Measurements from ENCODE around the gene GRID2IP.
"Not testable (repeated sequence)": the region's sequence is repeated elsewhere in the genome, so short reads cannot be mapped to it uniquely, and the experiment has no call there.

The GRID2IP gene

DNA sequence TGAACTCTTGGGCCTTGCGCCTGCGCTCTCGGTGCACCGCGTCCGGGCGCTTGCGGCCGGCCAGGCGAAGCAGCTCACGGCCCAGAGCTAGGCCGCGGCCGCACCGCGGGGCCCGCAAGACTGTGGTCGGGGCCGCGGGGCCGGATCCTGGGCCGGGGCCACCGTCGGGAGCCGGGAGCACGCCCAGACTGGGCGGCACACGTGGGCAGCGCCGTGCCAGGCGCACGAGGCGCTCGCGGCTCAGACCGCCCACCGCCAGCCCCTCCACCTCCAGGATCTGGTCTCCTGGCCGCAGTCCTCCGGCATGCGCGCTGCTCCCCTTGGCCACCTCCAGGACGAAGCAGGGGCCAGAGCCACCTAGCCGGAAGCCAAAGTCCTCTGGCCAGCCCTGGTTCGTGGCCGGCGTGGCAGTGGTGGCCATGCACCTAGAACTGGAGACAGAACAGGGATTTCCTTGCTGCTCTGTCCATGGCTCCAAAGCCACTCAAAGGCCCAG lies at the start of gene GRID2IP:
TSS of gene GRID2IP (minus strand) at position 446 of the 496 bp plus-strand sequence. CDS start at position 421, 25 bp downstream.
- no peak for DNase-seq

GRCh38 chr7:6600093-6600492 lies 48.8 kb upstream of the GRID2IP start:
- no peak for DNase-seq

- no peak for DNase-seq
These were observed 39.4 kb upstream of the GRID2IP start for GRCh38 chr7:6590645-6591110.

DNA sequence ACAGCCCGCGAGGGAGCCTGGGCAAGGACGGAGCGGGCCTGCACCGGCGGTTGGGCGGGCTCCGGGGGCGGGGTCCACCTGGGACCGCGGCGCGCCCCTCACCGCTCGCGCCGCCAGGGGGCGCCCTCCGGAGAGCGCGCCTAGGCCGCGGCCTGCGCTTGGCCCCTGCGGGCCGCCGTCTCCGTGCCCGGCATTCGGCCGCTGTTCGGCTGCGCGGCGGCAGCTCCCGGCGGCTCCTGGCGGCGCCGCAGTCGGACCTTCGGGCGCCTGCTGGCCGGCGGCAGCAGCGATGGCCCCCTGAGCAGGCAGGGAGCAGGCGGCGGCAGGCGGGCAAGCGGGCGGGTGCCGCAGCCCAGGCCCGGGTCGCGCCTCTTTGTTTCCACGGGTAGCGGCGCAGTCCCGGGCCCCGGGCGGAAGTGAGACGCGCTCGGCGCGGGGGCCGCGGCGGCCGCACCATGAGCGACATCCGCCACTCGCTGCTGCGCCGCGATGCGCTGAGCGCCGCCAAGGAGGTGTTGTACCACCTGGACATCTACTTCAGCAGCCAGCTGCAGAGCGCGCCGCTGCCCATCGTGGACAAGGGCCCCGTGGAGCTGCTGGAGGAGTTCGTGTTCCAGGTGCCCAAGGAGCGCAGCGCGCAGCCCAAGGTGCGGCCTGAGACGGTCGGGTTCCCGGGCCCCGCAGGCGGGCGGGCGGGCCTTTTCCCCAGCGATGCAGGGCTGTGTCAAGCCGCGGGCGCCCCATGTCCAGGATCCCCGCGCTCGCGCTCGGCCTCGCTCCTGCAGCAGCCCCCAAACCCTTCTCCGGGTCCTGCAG lies 38.8 kb upstream of the GRID2IP start, which contains the start of gene INTS15:
TSS of gene INTS15 (plus strand) at position 193 of the 816 bp plus-strand sequence. CDS start at position 456, 263 bp downstream.
- peak; percentile 85 for DNase-seq

DNA sequence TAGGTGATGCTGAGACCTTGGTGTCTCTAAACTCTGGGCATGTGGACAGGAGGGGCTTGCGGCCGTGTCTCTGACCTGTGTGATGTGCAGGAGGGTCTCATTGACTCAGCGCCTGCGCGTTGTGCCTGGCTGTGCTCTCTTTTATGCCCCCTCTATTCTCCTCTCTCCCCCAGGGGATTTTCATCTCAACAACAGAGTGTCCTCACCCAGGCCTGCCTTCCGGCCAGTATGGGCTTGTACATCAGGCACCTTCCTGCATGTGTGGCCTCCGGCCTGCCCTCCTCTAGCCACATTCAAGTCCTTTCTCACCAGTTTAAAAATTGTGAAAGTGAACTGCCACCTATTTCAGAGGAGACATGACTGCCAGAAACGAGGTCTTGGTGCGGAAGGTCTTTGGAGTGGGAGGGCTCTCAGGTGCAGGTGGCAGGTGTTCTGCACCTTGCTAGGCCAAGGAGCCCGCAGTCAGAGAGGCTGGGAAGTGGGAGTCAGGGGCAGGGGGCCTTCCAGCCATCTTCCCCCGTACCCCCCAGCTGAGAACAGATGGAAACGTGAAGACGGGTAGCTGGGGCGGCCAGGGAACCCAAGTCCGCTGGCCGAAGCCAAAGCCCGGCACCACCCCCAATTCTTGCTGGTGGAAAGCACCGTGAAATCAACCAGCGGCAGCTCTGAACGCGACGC lies 38.0 kb upstream of the GRID2IP start:
- no peak for DNase-seq

DNA sequence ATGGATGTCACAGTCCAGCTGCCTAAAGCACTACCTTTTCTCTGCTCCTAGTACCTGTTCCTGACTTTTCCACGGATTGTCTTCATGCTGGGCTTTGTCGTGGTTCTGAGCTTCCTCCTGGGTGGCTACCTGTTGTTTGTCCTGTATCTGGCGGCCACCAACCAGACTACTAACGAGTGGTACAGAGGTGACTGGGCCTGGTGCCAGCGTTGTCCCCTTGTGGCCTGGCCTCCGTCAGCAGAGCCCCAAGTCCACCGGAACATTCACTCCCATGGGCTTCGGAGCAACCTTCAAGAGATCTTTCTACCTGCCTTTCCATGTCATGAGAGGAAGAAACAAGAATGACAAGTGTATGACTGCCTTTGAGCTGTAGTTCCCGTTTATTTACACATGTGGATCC lies 37.3 kb upstream of the GRID2IP start:
- no peak for DNase-seq

DNA sequence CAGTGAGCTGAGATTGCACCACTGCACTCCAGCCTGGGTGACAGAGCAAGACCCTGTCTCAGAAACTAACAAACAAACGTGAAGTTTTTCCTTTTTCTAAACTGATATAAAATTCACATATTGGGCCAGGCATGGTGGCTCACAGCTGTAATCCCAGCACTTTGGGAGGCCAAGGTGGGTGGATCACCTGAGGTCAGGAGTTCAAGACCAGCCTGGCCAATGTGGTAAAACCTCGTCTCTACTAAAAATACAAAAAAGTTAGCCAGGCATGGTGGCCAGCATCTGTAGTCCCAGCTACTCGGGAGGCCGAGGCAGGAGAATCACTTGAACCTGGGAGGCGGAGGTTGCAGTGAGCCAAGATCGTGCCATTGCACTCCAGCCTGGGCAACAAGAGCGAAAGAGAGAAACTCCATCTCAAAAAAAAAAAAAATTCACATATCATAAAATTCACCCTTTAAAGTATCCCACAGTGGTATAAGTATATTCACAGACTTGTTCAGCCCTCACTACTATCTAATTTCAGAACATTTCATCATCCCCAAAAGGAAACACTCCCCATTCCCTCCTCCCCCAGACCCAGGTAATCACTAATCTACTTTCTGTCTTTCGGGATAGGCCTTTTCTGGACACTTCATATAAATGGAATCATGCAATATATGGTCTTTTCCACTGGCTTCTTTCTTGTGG lies 34.6 kb upstream of the GRID2IP start:
- DNase-seq, result not testable (repeated sequence)

- DNase-seq, result no peak
These were observed 28.2 kb upstream of the GRID2IP start for GRCh38 chr7:6579446-6579845.

DNA sequence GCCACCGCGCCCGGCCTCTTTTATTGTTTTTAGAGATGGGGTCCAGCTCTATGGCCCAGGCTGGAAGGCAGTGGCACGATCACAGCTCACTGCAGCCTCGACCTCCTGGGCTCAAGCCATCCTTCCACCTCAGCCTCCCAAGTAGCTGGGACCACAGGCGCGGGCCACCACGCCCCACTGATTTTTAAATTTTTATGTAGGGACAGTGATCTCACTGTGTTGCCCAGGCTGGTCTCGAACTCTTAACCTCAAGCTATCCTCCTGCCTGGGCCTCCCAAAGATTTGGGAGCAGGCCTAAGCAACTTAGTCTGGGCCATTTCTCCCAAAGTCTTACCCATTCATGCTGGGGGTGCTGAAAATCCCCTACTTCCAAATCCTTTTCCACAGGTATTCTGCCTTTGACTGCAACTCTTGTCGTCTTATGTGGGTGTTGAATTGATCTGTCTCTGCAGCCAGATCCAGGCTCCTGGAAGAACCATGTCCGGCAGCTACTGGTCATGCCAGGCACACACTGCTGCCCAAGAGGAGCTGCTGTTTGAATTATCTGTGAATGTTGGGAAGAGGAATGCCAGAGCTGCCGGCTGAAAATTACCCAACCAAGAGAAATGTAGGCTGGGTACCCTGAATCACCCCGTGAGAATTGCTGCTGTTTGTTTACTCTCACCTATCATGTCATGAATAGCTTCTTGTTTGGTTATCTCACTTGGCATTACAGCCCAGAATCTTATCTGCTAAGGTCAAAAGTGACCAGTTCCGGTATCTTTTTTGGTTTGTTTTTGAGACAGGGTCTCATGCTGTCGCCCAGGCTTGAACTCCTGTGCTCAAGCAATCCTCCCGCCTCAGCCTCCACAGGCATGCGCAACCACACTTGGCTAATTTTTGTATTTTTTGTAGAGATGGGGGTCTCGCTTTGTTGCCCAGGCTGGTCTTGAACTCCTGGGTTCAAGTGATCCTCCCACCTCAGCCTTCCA lies 27.1 kb upstream of the GRID2IP start:
- DNase-seq, result no peak

- DNase-seq, result peak; percentile 88
These were observed 26.3 kb upstream of the GRID2IP start, which contains the start of gene ZDHHC4 for GRCh38 chr7:6577369-6578113. ZDHHC4 (plus strand) TSS chr7:6577454; CDS start chr7:6580562, 3,108 bp downstream.

- peak; percentile 16 for DNase-seq
These were observed 25.7 kb upstream of the GRID2IP start for GRCh38 chr7:6576867-6577368.

DNA sequence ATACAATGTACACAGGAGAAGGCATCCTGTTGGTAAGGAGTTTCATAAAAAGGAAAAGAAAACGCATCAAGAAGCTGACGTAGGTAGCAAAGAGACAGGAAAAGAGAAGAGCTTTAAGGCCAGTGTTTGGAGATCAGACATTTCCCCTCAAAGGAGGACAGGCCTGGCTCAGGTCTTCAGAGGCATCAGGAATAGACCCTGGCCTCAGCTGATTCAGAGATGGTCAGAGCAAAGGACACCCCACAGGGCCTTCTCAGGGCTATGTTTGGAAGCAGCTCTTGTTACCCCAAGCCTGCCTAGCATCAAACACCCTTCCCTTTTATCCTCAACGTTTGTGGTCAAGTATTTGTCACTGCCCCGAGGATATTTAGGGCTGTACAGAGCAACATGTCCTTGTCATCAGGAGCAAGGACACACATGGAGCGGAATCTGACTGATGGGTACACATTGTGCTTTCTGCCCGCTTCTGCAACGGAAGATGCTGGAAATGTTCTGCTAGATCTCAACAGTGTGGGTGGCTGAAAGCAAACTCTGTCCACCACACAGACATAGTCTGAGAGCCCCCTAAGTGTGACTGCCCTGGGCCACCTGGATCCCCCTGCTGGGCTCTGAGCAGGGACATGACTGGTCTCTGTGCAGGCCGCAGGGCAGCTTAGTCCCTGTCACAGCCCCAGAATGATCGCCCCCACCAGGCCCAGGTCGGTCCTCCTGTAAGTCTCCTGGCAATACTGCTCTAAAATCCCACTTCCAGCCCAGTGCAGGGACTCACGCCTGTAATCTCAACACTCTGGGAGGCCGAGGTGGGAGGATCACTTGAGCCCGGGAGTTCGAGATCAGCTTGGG lies 25.0 kb upstream of the GRID2IP start:
- no peak for DNase-seq

DNA sequence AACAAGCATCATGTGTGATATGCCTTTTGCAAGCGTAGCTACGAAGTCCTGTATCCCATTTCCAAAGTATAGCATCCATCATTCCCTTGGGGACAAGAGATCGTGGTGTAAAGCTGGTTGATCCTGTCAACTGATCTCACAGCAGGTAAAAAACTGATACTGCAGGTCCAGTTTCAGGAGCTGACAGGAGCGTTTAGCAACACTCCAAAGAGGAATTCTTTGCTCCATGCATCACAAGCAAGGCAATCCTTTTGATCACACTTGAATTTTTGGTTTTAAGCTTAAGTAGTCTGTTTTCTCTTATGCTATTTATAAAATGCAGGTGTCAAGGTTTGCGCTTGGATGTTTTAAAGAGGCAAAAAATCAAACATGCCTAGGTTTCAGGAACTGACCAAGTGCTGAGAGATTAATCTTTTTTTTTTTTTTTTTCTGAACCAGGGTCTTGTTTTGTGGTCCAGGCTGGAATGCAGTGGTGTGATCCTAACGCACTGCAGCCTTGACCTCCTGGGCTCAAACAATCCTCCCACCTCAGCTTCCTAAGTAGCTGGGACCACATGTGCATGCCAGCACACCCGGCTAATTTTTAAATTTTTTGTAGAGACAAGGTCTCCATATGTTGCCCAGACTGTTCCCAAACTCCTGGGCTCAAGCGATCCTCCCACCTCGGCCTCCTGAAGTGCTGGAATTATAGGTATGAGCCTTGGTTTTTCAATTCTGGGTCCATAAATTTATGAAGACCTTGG lies 24.2 kb upstream of the GRID2IP start:
- DNase-seq, result no peak

GRCh38 chr7:6571160-6571779 lies 20.0 kb upstream of the GRID2IP start:
- no peak for DNase-seq

DNA sequence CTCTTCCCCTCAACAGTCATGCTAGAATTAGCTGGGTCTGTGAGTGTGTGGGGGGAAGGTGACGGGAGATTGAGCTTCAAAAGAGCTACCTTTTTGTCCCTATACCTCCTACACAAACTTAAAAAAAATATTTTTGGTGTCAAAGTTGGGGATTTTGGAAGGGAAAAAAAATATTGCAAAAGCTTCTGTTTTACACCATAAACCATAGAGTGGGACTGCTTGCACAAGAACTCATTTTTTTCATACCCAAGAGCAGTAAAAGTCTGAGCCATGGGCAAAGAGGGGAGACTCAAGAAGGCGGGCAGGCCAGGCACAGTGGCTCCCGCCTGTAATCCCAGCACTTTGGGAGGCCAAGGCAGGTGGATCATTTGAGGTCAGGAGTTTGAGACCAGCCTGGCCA lies 16.6 kb upstream of the GRID2IP start:
- DNase-seq, result no peak

- no peak for DNase-seq
These were observed 14.4 kb upstream of the GRID2IP start for GRCh38 chr7:6565655-6566054.

GRCh38 chr7:6563936-6564770 lies 12.9 kb upstream of the GRID2IP start:
- DNase-seq, result no peak

- no peak for DNase-seq
These were observed 10.8 kb upstream of the GRID2IP start for GRCh38 chr7:6562106-6562505.
